LNCAP (cell line): ENCODE data around the gene NOL3.

Experiments used
- CTCF ChIP-seq: fragments of 450-650 bp; IDR thresholded peaks from 2 replicates; pipeline ENCODE4 v1.5.1; 2017; ENCODE audit warnings: mild to moderate bottlenecking

NOL3 gene

GRCh38 chr16:67223992-67224391 lies 53.7 kb downstream of the NOL3 start:
- TF ChIP-seq CTCF, result no peak
